DMS153 treated with DMSO at 0.1 percent for 48 hours (cell line): ENCODE measurements around the gene KDM5A.
"Not testable (repeated sequence)": the region's sequence is repeated elsewhere in the genome, so short reads cannot be mapped to it uniquely, and the experiment has no call there.

ENCODE experiments used
- DNase-seq: peaks from one replicate; lab custom pipeline; 2025; ENCODE audit not compliant: unreplicated experiment; lab: John Stamatoyannopoulos, UW

KDM5A gene

DNA sequence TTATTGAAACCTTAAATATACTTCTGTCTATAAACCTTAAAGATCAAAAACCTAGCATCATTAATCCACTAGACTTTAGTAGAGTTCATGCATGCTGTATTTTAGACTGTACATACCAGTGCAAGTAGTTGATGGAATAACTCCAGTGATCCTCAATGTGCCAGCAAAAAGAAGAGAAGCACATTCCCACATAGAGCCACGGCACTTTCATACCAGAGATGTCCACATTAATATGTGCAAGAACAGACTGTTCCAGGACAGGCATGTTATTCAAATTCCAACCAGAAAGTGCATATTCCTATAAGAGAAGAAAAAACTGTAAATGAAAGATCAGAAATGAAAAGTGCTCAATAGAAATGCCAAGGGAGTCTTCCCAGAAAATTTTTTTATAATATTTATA is 55.0 kb downstream of the KDM5A start:
- no peak for DNase-seq

DNA sequence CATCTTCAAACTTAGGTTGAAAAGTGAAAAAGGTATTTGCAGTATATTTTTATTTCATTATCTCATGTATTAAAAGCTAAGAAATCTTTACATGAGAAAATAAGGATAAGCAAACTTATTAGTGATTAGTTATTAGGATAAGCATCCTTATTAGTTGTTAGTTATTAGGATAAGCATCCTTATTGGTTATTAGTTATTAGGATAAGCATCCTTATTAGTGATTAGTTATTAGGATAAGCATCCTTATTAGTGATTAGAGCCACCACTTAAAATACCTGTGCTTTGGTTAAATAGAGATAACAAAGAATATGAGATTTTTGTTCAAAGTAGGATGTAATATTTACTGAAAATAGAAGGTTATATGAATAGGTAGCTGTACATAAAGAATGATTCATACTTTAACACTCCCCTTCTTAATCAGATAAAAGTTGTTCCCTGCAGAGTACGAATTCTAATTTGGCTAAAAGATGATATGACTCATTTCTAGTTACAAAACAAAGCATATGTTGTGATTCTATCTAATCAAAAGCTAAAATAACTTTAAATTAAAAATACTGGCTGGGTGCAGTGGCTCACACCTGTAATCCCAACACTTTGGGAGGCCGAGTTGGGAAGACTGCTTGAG is 56.4 kb downstream of the KDM5A start:
- no peak for DNase-seq

DNA sequence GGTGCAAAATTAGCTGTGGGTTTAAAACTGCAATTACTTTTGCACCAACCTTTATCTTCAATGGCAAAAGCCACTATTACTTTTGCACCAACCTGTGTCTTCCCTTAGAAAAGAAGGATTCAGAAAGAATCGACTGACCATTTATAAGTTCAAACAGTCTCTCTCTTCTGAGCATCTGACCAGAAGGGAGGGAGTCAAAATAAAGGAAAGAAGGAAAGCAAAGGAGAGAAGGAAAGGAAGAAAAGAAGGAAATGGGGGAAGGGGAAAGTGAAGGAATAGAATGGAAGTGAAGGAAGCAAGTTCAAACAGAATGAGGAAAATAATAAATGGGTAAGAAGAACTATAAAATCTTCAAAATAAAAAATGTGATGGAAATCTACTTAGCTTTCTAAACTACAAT is 57.8 kb downstream of the KDM5A start:
- DNase-seq: no peak

DNA sequence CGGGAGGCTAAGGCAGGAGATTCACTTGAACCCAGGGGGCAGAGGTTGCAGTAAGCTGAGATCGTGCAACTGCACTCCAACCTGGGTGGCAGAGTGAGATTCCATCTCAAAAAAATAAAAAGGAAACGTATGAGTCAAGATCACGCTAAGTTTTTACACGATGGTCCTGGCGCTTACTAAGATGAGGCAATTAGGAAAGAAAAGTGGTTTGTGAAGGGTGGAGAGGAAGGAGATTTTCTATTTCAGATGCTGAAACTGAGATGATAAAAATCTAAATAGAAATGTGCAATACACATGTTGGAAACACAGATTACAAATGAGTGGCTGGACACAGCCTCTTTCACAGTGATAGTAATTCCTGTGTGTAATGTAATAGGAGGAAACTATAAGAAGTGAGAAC is 63.2 kb downstream of the KDM5A start:
- DNase-seq: no peak

DNA sequence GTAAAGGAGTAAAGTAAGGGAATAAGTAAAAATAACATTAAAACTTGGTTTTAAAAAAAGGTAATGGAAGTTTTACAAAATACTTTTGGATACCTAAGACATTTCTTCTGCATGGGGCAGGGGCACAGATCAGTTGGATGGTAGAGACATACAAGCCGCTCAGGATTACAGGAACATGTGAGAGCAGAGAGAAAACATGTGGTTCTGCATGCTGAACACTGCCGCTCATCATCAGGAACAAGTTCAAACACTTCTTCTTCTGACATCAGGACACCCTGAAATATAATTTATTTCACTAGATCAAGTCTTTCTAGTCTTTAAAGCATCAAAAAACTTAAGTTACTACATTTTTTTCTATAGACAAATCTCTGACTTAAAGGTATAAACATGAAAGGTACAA is 65.6 kb downstream of the KDM5A start:
- DNase-seq: no peak

DNA sequence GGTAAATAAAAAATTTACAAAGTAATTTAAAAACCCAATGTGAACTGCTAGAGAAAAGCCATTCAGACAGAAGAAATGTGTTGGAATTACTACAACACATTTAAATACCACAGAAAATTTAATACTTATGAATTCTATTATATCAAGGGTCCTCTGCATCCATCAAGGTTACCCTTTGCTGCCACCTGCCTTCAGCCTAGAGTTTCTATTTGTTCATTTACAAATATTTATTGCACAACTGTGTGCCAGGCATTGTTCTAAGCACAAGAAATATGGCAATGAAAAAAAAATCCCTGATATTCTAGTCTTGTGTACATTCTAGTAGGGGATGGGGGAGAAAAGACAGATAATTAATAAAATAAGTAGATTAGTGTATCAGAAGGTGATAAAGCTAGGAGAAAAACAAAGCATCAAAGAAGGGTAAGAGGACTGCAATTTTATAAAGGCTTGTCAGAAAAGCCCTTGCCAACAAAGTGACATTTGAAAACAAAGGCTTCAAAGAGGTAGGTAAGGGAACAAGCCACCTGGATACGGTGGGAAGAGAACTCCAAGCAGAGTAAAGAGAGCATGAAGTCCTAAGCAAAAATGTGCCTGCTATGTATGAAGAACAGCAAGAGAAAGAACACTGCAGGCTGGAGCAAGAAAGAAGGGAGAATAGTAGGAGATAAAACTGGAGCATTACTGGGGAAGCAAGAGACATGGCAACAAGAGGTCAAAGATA is 67.4 kb downstream of the KDM5A start:
- DNase-seq: no peak

DNA sequence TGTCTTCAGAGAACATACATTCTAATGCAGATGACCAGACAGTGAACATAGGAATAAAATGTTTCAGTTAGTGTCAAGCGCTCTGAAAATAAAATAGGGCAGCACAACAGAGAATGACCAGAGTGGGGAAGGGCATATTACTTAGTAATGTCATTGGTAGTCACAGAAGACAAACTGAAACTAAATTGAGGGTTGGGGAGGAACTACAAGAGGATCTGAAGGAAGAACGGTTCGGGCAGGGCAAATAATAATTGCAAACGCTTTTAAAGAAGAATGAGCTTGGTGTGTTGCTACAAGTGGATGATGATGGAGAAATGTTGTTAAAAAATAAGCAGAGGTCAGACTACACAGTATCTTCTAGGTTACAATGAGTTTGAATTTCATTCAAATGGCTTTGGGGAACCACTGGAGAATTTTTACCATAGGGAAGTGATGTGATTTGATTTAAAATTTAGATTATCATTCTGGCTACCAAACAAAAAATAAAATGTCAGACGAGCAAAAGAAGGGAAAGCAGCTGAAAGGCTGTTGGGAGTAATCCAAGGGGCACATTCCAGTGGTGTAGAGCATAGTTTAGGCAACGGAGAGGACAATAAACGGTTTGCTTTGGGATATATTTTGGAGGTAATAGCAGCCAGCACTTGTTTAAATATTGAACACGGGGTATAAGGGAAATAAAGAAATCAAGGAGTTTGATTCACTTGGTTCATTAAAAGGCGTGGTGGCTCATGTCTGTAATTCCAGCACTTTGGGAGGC is 70.2 kb downstream of the KDM5A start:
- DNase-seq: no peak

DNA sequence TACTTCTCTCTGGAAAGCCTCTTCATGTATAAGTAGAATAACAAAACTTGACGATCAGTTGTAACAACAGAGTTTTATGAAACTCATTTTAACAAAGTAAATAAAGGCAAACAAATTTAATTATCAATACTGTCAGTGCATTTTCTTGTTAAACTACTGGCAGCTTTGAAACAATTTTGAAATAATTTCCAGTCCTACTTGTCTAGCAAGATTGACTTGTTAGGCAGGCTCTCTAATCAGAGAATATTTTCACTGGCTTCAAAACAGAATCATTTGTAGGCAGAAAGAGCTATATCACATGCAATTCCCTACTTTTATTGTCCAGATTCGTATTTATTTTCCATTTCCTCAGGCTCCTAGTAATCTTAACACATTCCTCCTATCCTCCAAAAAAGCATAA is 80.6 kb downstream of the KDM5A start:
- no peak for DNase-seq

DNA sequence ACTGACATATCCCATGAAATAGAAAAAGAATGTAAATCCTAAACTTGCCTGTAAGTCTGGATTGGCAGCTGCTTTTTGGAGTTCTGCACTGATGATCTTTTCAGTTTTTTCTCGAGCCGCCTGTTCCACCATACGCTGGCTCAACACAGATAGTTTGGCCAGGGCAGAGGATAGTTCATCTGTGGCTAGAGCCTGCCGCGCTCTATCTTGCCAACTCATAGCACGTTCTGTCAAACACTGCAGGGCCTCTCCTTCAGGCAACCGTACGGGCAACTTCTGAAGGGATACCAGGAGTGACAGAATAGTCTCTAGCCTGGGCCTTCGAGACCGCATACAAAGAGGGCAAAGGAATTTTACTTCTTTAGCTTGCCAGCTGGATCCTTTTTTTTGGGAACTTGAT is 81.7 kb downstream of the KDM5A start:
- DNase-seq: no peak

DNA sequence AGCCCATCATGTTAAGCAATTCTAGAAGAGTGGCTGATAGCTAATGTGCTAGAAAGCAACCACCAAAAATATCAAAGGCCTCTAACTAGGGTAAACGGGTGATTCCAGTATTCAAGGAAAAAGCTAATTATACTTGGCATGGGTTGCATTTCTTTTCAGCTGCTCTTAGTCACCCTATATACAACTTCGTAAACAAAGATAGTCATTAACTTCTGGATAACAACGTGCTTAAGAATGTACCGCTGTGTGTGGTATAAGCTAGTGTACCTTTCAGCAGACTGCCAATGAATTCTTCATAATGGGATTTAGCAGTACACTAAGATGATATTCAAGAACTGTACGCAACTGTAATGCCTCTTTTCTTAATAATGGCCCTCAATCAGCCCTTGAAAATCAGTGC is 84.3 kb downstream of the KDM5A start:
- DNase-seq: no peak

DNA sequence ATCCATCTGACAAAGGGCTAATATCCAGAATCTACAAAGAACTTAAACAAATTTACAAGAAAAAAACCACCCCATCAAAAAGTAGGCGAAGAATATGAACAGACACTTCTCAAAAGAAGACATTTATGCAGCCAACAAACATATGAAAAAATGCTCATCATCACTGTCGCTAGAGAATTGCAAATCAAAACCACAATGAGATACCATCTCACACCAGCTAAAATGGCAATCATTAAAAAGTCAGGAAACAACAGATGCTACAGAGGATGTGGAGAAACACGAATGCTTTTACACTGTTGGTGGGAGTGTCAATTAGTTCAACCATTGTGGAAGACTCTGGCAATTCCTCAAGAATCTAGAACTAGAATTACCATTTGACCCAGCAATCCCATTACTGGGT is 86.4 kb downstream of the KDM5A start:
- not testable (repeated sequence) for DNase-seq

DNA sequence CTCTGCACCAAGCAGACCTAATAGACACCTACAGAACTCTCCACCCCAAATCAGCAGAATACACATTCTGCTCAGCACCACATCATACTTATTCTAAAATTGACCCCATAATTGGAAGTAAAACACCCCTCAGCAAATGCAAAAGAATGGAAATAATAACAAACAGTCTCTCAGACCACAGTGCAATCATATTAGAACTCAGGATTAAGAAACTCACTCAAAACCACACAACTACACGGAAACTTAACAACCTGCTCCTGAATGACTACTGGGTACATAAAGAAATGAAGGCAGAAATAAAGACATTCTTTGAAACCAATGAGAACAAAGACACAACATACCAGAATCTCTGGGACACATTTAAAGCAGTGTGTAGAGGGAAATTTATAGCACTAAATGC is 89.0 kb downstream of the KDM5A start:
- DNase-seq: not testable (repeated sequence)

DNA sequence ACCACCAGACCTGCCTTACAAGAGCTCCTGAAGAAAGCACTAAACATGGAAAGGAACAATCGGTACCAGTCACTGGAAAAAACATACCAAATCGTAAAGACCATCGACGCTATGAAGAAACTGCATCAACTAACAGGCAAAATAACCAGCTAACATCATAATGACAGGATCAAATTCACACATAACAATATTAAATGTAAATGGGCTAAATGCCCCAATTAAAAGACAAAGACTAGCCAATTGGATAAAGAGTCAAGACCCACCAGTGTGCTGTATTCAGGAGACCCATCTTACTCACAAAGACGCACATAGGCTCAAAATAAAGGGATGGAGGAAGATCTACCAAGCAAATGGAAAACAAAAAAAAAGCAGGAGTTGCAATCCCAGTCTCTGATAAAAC is 89.6 kb downstream of the KDM5A start:
- not testable (repeated sequence) for DNase-seq

DNA sequence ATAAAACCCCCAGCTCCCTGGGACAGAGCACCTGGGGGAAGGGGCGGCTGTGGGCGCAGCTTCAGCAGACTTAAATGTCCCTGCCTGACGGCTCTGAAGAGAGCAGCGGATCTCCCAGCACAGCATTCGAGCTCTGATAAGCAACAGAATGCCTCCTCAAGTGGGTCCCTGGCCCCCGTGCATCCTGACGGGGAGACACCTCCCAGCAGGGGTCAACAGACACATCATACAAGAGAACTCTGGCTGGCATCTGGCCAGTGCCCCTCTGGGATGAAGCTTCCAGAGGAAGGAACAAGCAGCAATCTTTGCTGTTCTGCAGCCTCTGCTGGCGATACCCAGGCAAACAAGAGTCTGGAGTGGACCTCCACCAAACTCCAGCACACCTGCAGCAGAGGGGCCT is 91.1 kb downstream of the KDM5A start:
- not testable (repeated sequence) for DNase-seq

DNA sequence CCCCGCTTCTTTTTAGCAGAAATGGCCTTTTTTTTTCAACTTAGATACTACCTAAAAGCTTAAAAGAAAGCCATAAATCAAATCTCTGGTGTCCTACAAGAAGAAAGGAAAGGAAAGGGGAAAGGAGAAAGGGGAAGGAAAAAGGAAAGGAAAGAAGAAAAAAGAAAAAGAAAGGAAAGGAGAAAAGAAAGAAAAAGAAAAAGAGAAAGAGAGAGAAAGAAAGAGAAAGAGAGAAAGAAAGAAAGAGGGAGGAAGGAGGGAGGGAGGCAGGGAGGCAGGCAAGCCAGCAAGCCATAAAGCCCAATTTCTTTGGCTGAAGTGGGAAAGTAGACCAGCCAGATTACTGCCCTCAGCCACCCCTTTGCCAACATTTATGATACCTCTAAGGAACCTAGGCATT is 94.0 kb downstream of the KDM5A start:
- DNase-seq: no peak

DNA sequence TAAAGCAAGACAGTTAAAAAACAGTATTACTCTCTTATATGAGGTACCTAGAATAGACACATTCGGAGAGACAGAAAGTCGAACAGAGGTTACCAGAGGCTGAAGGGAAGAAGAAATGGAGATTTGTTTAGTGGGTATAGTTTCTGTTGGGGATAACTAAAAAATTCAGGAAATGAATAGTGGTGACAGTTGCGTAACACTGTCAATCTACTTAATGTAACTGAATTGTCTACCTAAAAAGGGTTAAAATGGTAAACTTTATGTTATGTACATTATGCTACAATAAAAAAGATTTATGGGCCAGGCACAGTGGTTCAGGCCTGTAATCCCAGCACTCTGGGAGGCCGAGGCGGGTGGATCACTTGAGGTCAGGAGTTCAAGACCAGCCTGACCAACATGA is 95.9 kb downstream of the KDM5A start:
- DNase-seq: no peak

DNA sequence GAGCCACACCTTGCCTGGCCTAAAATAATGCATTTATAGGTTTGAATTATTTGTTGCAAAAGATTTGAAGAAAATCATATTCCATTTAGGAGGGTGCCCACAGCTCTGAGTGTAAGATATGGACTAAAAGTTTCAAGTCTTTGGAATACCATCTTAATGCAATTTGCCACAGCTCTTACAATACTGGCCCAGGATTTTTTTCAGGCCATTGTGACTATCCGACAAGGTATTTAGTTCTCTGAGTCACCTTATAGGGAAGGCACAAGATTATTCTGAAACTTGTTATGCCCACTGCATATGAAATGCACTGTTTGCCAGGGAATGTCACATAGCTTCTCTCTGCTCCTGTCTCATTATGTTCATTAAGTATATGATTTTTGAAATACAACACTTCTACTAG is 96.9 kb downstream of the KDM5A start:
- no peak for DNase-seq

DNA sequence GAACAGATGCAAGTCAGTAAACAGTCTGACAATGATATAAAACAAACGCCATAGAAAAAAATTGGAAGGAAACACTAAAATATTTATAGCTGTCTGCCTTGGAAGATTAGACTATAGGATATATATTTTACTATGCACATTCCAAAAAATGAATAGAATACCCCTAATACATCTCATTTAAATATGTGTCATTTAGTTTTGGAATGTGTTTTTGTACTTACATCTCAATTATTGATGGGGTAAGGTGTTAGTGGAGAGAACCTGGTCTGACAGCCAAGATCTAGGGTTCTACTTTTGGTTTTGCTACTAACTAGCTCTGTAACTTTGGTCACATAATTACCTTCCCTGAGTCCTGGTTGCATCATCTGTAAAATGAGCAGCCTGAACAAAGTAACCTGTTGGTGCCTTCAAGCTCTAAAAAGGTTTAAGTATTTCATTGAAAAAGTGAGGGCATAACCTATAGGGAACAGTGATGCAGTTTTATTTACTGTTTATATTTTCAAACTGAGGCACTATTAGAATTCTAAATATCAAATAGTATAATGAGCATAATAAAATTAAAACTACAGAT is 97.9 kb downstream of the KDM5A start:
- no peak for DNase-seq

DNA sequence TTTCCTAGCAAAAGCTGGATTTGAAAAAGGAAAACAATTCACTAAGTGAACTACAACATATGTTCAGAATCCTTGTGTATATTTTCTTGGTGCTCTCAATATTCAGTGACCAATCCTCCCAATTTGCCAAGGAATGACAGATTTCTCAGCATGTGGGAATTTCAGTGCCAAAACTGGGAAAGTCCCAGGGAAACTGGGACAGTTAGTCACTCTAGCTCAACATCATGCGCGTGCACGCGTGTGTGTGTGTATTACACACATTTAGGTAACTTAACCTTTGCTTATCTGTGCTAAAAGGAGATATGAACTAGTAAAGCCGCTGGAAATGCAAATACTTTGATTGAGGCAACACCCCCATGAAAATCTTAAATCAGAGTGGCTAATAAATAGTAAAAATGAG is 100.4 kb downstream of the KDM5A start:
- DNase-seq: no peak

DNA sequence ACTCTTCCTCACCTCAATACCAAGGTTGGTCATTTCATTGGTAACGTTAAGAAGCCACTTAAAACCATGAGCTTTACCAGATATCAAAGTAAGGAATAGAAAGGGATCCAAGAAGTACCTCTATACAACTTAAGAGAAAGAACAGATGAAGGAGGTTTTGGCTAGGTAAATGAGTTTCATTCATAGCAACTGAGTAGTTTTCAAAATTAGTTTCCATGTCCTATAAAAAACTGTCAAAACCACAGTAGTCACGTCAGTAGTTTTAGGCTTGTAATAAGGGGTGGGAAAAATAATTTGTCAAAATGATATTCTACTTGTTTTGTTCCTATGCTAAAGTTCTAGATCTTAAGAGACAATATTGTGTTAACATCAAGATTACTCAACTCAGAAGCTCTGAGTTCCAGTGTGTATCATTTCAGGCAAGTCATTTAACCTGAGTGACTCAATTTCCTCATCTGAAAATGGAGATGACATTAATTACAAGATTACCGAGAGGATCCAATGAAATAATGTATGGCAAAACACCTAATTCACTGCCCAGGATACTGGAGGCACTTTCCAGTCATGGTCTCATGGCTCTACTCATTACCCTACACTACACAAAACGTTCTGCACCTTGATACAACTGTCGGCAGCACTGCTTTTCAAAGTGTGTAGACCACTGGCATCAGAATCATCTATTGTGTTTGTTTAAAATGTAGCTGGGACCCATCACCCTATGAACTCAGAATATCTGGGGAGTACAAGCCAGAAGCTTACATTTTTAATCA is 102.4 kb downstream of the KDM5A start:
- DNase-seq: no peak

DNA sequence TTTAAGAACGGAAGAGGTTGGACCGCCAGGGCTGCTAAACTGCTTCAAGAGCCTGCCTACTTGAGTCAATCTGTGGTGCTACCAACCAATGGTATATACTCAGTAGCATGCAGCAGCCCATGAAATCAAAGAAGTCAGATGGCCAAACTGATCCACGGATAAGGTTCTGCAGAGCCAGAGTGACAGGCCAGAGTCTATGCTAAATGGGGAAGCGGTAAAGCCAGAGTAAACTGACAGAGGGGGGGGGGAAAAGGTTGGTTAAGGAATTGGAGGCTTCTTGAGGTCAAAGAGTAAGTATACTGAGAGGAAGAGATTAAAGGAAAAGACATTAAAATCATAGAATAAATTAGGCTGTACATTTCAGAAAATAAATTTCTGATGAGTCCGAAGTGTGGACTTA is 111.1 kb downstream of the KDM5A start:
- no peak for DNase-seq
